H1 (cell line): Measurements from ENCODE around the gene MMP24OS. TPM values are rescaled to one million over a fixed set of nuclear protein-coding genes. Genes with fewer than 3 reads are reported as not detected.

Experiments used
- CTCF ChIA-PET: fragments of 300-600 bp; sonication (Branson Sonifier 250); formaldehyde crosslinking; loops from one replicate; lab custom pipeline; 2021; ENCODE audit not compliant: partially characterized antibody; lab: Charles Lee
- POLR2A ChIA-PET: fragments of 300-600 bp; sonication (Branson Sonifier 250); formaldehyde crosslinking; loops from one replicate; lab custom pipeline; 2021; ENCODE audit warnings: inconsistent platforms; ENCODE audit not compliant: partially characterized antibody; lab: Charles Lee
- DNase-seq, 2 experiments: peaks; one replicate each; pipeline versions ENCODE4 v3.0.0 to v3.0.0-alpha.2; 2010 to 2022; ENCODE audit warnings: low spot score in 2 of 2, low read depth in 1 of 2, mixed read lengths in 1 of 2
- FAIRE-seq: peaks from 2 replicates; lab custom pipeline; 2011; peaks lifted over from hg19 to GRCh38; lab: Jason Lieb, UNC
- H2AFZ ChIP-seq: 2 replicates; pipeline ENCODE4 v1.8.1; 2012; ENCODE audit warnings: low read length, inconsistent platforms
- H2AK5ac ChIP-seq: 2 replicates; pipeline ENCODE4 v1.6.1; 2013; ENCODE audit warnings: low read depth, low read length
- H2BK120ac ChIP-seq: replicated peaks from 2 replicates; pipeline ENCODE3; 2013; ENCODE audit warnings: low read depth, low read length, inconsistent platforms
- H2BK12ac ChIP-seq: 2 replicates; pipeline ENCODE4 v1.6.1; 2013; ENCODE audit warnings: low read depth, low read length
- H2BK15ac ChIP-seq: 2 replicates; pipeline ENCODE4 v1.6.1; 2013; ENCODE audit warnings: low read length
- H2BK20ac ChIP-seq: 2 replicates; pipeline ENCODE4 v1.6.1; 2013; ENCODE audit warnings: low read length
- H2BK5ac ChIP-seq: 2 replicates; pipeline ENCODE4 v1.6.1; 2013; ENCODE audit warnings: low read depth, low read length
- H3K14ac ChIP-seq: 2 replicates; pipeline ENCODE4 v1.6.1; 2013; ENCODE audit warnings: inconsistent platforms; ENCODE audit not compliant: insufficient read length
- H3K18ac ChIP-seq: 2 replicates; pipeline ENCODE4 v1.6.1; 2013; ENCODE audit warnings: low read length; ENCODE audit errors: extremely low read depth
- H3K23ac ChIP-seq: 2 replicates; pipeline ENCODE4 v1.6.1; 2013; ENCODE audit warnings: inconsistent platforms; ENCODE audit not compliant: insufficient read length
- H3K23me2 ChIP-seq: 2 replicates; pipeline ENCODE4 v1.6.1; 2013; ENCODE audit warnings: low read depth, low read length
- H3K27ac ChIP-seq: 2 replicates; pipeline ENCODE4 v1.6.1; 2011; ENCODE audit warnings: low read depth, low read length, inconsistent platforms
- H3K27me3 ChIP-seq, 4 experiments: replicated peaks in 1 of 4; 1 replicate in 1 of 4; 2 replicates in 3 of 4; pipeline versions ENCODE4 v1.6.1 to v1.8.1; 2011 to 2013; ENCODE audit warnings: low read length in 3 of 4, mild to moderate bottlenecking in 3 of 4, inconsistent platforms in 2 of 4, mixed read lengths in 2 of 4, moderate library complexity in 1 of 4; ENCODE audit not compliant: control insufficient read depth in 3 of 4, insufficient read depth in 3 of 4; ENCODE audit errors: extremely low read depth in 1 of 4
- H3K36me3 ChIP-seq, 4 experiments: 2 replicates each; pipeline versions ENCODE4 v1.6.1 to v1.8.1; 2011 to 2013; ENCODE audit warnings: mild to moderate bottlenecking in 4 of 4, low read length in 3 of 4, moderate library complexity in 2 of 4, control low read depth in 1 of 4, inconsistent platforms in 1 of 4; ENCODE audit not compliant: insufficient read depth in 4 of 4, control insufficient read depth in 2 of 4
- H3K4ac ChIP-seq: replicated peaks from 2 replicates; pipeline ENCODE3; 2013; ENCODE audit warnings: low read length, low read depth, mixed read lengths, inconsistent platforms; ENCODE audit not compliant: insufficient read length
- H3K4me1 ChIP-seq, 4 experiments: replicated peaks in 1 of 4; 1 replicate in 1 of 4; 2 replicates in 3 of 4; pipeline versions ENCODE4 v1.6.1 to v1.8.1; 2011 to 2013; ENCODE audit warnings: low read length in 3 of 4, inconsistent platforms in 2 of 4, mixed read lengths in 1 of 4; ENCODE audit not compliant: insufficient read depth in 4 of 4, control insufficient read depth in 3 of 4
- H3K4me2 ChIP-seq, 2 experiments: 2 replicates each; pipeline versions ENCODE4 v1.6.1 to v1.8.1; 2011 to 2013; ENCODE audit warnings: low read depth in 2 of 2, low read length in 2 of 2, control low read depth in 1 of 2, inconsistent platforms in 1 of 2, mild to moderate bottlenecking in 1 of 2; ENCODE audit not compliant: insufficient read depth in 1 of 2
- H3K4me3 ChIP-seq, 4 experiments: fragments of 200-600, 300-600 bp in 1 of 4; sonication (generic), shearing (Covaris generic), sonication (Bioruptor Twin) in 1 of 4; 2 replicates each; pipeline versions ENCODE4 v1.5.1 to v1.8.1; 2011 to 2016; ENCODE audit warnings: low read length in 4 of 4, low read depth in 3 of 4, control low read depth in 2 of 4, inconsistent platforms in 2 of 4, mild to moderate bottlenecking in 2 of 4, mixed read lengths in 1 of 4, moderate library complexity in 1 of 4; ENCODE audit not compliant: insufficient read depth in 2 of 4; ENCODE audit errors: extremely low read depth in 1 of 4
- H3K56ac ChIP-seq: replicated peaks from 2 replicates; pipeline ENCODE3; 2013; ENCODE audit warnings: low read depth, mild to moderate bottlenecking, mixed read lengths, low read length, inconsistent platforms; ENCODE audit not compliant: insufficient read length
- H3K79me1 ChIP-seq: 2 replicates; pipeline ENCODE4 v1.6.1; 2013; ENCODE audit warnings: low read depth, low read length, control low read depth
- H3K79me2 ChIP-seq, 2 experiments: 2 replicates each; pipeline versions ENCODE4 v1.6.1 to v1.8.1; 2012 to 2013; ENCODE audit warnings: low read length in 2 of 2, mild to moderate bottlenecking in 2 of 2, inconsistent platforms in 1 of 2; ENCODE audit not compliant: insufficient read depth in 2 of 2, control insufficient read depth in 1 of 2
- H3K9ac ChIP-seq, 4 experiments: replicated peaks in 1 of 4; 1 replicate in 1 of 4; 2 replicates in 3 of 4; pipeline versions ENCODE4 v1.6.1 to v1.8.1; 2011 to 2013; ENCODE audit warnings: low read depth in 3 of 4, low read length in 3 of 4, control low read depth in 2 of 4, mild to moderate bottlenecking in 2 of 4, moderate library complexity in 2 of 4, inconsistent platforms in 1 of 4; ENCODE audit errors: extremely low read depth in 1 of 4
- H3K9me3 ChIP-seq, 2 experiments: 2 replicates each; pipeline versions ENCODE4 v1.6.1 to v1.8.1; 2012 to 2013; ENCODE audit warnings: mild to moderate bottlenecking in 2 of 2, moderate library complexity in 2 of 2, control low read depth in 1 of 2, inconsistent platforms in 1 of 2, low read depth in 1 of 2, low read length in 1 of 2, mixed read lengths in 1 of 2; ENCODE audit not compliant: insufficient read depth in 2 of 2
- H4K20me1 ChIP-seq, 2 experiments: replicated peaks in 1 of 2; 2 replicates each; pipeline versions ENCODE3 to v1.8.1; 2011 to 2013; ENCODE audit warnings: inconsistent platforms in 2 of 2, low read length in 2 of 2, mild to moderate bottlenecking in 1 of 2; ENCODE audit not compliant: insufficient read depth in 2 of 2, control insufficient read depth in 1 of 2
- H4K5ac ChIP-seq: 2 replicates; pipeline ENCODE4 v1.6.1; 2013; ENCODE audit warnings: low read length, low read depth, mixed read lengths, inconsistent platforms; ENCODE audit not compliant: insufficient read length
- H4K8ac ChIP-seq: 2 replicates; pipeline ENCODE4 v1.8.0; 2013; ENCODE audit warnings: mild to moderate bottlenecking, moderate library complexity, low read length, inconsistent platforms; ENCODE audit not compliant: insufficient read depth; ENCODE audit errors: extremely low read depth
- H4K91ac ChIP-seq: replicated peaks from 2 replicates; pipeline ENCODE3; 2013; ENCODE audit warnings: low read length, mixed read lengths, inconsistent platforms; ENCODE audit not compliant: insufficient read length
- BACH1 ChIP-seq: IDR thresholded peaks from 2 replicates; pipeline ENCODE4 v1.6.1; 2012; ENCODE audit warnings: low read length, improper control_type of control experiment
- KDM1A ChIP-seq: fragments of 200-600, 300-600 bp; sonication (generic); IDR thresholded peaks from 2 replicates; pipeline ENCODE4 v1.7.1; 2016; ENCODE audit warnings: mild to moderate bottlenecking, low read length, borderline replicate concordance
- NRF1 ChIP-seq: IDR thresholded peaks from 2 replicates; pipeline ENCODE4 v1.6.1; 2011; ENCODE audit warnings: mild to moderate bottlenecking, low read depth, low read length, improper control_type of control experiment
- YY1 ChIP-seq: IDR thresholded peaks from 2 replicates; pipeline ENCODE4 v1.6.1; 2011; ENCODE audit warnings: low read depth, mild to moderate bottlenecking, low read length
- WGBS, 2 experiments: shearing (Covaris generic) in 1 of 2; methylation state at CpG; one replicate each; pipeline versions ENCODE4 v1.1.6 to v1.1.7; 2013 to 2015; ENCODE audit warnings: low lambda C conversion rate in 2 of 2, mixed read lengths in 2 of 2, inconsistent platforms in 1 of 2, low coverage in 1 of 2, missing lambda C conversion rate in 1 of 2; ENCODE audit not compliant: insufficient replicate concordance in 2 of 2, insufficient coverage in 1 of 2, insufficient read length in 1 of 2; ENCODE audit errors: extremely low coverage in 1 of 2, missing lambda C conversion rate in 1 of 2; 5-methylcytosine and 5-hydroxymethylcytosine counted together
- polyA plus RNA-seq, 7 experiments: library from polyadenylated mRNA; depleted of rRNA in 3 of 7; stranded (reverse) in 5 of 7; unstranded in 2 of 7; fragments of >200 nt in 5 of 7; fragments of 200-250 nt in 2 of 7; gene quantifications; 1 replicate in 5 of 7; 2 replicates in 1 of 7; 4 replicates in 1 of 7; pipeline versions ENCODE4 v1.2.1 to v1.2.3, GENCODE V29; 2011 to 2013; ENCODE audit warnings: missing spikeins in 2 of 7, mixed read lengths in 2 of 7
- total RNA-seq: library from RNA; stranded (reverse); fragmentation: NEBNext Ultra II Directional; extraction: Animal tissue kit (Norgen Biotek cat#: 25700); gene quantifications from 2 replicates; pipeline ENCODE4 v1.2.1, GENCODE V29; 2021

Gene MMP24OS
- total and polyA plus RNA-seq, 2 of the 8 experiments (the other 6 are each of a cell fraction or from before 2014, with no cell fraction given): 19.0 to 21.3 TPM

GRCh38 chr20:35311409-35311808 lies 33.5 kb upstream of the MMP24OS start:
- H2BK20ac ChIP-seq: no peak overlapping the region
- no peaks in the 10 kb centered on the region for H3K79me2 ChIP-seq
- DNase-seq (no peak), FAIRE-seq (no peak)
- H3K9ac ChIP-seq: no peak overlapping the region
- H4K8ac ChIP-seq: no peak overlapping the region
- no peak overlapping the region for H4K5ac ChIP-seq
- H3K36me3 ChIP-seq: peaks cover 0 to 4% (median 0%) of the 10 kb centered on the region in 4 experiments; a peak in 1 of 8 replicates
- H3K27ac ChIP-seq: no peak overlapping the region
- CTCF ChIA-PET: interaction anchor here (1.1 kb wide), 1 partner anchor 21 kb away, joined by 3 read pairs; no protein-coding TSS in a partner anchor
- no peak overlapping the region for H2BK120ac ChIP-seq
- POLR2A ChIA-PET: interaction anchor here (0.7 to 1.1 kb wide), 2 partner anchors 31 to 34 kb away, joined by 3 read pairs; no protein-coding TSS in a partner anchor
- TF ChIP-seq NRF1 (no peak), BACH1 (peak; percentile 79), YY1 (peak; percentile 53; the same call in 1 of the 2 replicates), KDM1A (no peak)
- no peak overlapping the region for H3K4me3 ChIP-seq
- no peaks in the 10 kb centered on the region for H4K20me1 ChIP-seq
- no peak overlapping the region for H3K18ac ChIP-seq
- no peak overlapping the region for H3K23ac ChIP-seq
- 81% methylated on average over 2 of the region's 2 CpGs; no CpG with 5 or more reads in 1 of the 2 experiments for WGBS, 2 experiments
- no peaks in the 10 kb centered on the region for H3K9me3 ChIP-seq
- H3K79me1 ChIP-seq: no peaks in the 10 kb centered on the region; the same call in 1 of the 2 replicates
- no peak overlapping the region for H2BK12ac ChIP-seq
- H3K4me2 ChIP-seq: no peak overlapping the region
- H2BK5ac ChIP-seq: no peak overlapping the region
- H3K56ac ChIP-seq: no peak overlapping the region
- H2BK15ac ChIP-seq: no peak overlapping the region
- no peak overlapping the region for H3K14ac ChIP-seq
- H4K91ac ChIP-seq: no peak overlapping the region
- H3K27me3 ChIP-seq: no peaks in the 10 kb centered on the region
- no peak overlapping the region for H2AK5ac ChIP-seq
- H2AFZ ChIP-seq: no peak overlapping the region
- H3K4ac ChIP-seq: no peak overlapping the region
- H3K4me1 ChIP-seq: peaks cover 0 to 8% (median 6%) of the 10 kb centered on the region in 4 experiments; a peak in 4 of 7 replicates
- no peaks in the 10 kb centered on the region for H3K23me2 ChIP-seq
